GM19025 (cell line): Measurements from ENCODE around the gene TFF3.

Experiments
- ATAC-seq: cut with Tn5 transposase; IDR thresholded peaks from one replicate; pipeline ENCODE4 v1.9.1; 2021; ENCODE audit warnings: mild to moderate bottlenecking, low read depth, moderate library complexity; ENCODE audit not compliant: unreplicated experiment

The TFF3 gene, protein sequence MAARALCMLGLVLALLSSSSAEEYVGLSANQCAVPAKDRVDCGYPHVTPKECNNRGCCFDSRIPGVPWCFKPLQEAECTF

DNA sequence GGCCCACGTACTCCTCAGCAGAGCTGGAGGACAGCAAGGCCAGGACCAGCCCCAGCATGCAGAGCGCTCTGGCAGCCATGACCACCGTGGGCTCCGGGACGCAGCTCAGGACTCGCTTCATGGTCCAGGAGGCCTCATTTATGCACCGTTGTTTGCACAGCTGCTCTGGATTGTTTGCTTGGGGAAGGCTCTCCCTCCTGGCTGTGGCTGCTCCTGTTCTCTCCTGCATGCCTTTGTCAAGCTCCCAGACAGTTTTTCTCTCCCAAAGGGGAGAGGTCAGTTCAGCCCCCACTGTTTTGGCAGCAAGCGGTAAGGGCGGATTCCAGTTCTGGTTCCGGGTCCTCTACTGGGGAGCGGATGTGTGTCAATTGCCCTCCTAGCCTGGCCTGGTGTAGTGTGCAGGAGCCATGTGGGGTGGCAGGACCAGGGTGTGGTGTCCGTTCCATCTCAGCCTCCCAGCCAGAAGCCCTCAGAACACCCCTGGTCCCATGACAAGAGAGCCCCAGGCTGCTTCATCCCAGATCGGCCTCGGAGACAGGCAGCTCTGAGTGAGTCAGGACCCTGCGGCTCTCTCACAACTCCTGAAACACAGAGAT is at the start of gene TFF3:
Gene TFF3, minus strand, starts transcription at position 114 of the 596 bp plus-strand sequence. Its CDS starts 35 bp downstream, at position 79.
- ATAC-seq = no peak

DNA sequence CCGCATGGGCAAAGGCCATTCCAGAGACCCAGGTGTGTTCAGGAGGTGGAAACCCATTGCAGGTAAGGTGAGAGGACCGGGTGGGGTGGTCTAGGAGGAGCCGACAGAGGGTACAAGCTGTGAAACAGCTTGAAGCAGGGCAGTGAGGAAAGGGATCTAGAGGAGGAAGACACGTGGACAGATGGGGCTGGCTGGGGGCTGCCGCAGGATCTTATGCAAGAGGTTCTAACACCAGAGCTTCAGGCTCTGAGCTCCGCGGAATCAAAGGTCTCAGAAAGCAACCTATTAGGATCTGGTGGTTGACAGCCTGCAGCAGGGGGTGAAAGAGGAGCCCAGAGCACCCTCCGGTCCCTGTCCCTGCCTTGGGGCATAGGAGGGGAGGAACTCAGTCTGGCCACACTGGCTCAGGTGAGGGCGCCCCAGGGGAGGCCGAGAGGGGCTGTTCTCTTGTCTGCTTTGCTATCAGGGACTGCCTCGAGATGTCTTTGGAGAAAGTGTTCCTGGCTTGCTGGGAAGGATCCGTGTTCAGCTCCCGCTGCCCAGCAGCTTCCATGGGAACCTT is 49.2 kb upstream of the TFF3 start:
- no peak for ATAC-seq

DNA sequence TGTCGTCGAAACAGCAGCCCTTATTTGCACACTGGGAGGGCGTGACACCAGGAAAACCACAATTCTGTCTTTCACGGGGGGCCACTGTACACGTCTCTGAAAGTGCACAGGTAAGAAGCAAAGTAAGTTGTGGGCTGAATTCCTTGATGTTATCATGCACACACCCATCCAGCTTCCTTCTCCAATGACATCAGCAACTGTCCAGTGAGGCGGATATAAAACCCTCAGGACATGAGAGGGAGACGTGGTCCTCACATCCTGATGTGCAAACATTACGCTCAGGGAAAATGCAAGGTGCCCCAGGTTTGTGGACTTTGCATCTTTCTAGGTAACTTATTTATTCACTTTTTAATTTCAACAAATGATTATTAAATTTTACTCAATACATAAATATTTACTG is 48.1 kb upstream of the TFF3 start:
- ATAC-seq = no peak

DNA sequence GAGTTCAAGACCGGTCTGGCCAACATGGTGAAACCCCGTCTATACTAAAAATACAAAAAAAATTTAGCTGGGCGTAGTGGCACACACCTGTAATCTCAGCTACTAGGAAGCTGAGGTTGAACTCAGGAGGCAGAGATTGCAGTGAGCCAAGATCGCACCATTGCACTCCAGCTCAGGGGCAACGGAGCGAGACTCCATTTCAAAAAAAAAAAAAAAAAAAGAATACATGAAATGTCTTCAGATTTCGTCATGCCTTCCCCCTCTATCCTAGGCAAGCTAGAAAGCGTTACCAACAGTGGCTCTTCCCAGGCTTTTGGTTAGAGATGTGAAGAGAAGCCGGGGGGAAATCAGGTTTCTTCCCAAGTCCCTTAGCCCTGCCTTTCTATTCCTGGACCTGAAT is 47.5 kb upstream of the TFF3 start:
- no peak for ATAC-seq

DNA sequence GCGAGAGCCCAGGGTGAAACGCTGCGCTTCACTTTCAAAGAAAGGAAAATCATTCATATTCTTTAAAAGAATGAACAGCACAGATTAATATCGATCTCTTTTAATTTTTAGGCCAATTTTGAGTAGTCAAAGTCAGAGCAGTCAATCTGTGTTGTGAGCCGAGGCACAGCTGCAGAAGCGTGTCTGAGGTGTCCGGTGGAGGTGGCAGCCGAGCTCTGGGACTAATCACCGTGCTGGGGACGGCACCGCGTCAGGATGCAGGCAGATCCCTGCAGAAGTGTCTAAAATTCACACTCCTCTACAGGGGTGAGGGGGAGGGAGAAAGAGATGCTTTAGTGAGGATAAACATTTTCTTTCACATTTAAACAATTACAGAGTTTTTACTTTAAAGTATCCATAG is 47.0 kb upstream of the TFF3 start:
- ATAC-seq = no peak

DNA sequence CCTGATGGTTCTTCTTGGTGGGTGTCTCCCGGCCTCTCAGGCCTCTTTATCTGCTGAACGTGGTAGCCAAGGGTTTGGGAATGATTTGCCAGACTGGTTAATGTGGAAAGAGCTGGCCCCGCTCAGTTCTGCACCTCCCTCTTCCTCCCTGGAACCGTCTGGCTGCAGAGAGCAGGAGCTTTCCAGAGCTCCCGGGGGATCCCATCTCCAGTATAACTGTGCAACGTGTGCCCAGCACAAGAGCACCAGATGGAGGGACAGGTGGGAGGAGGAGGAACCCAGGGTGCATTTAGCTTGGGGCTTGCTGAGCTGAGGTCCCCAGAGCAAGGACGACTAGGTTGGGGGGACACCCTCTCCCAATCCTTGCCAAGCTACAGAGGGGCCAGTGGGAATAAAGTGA is 46.1 kb upstream of the TFF3 start:
- no peak for ATAC-seq

DNA sequence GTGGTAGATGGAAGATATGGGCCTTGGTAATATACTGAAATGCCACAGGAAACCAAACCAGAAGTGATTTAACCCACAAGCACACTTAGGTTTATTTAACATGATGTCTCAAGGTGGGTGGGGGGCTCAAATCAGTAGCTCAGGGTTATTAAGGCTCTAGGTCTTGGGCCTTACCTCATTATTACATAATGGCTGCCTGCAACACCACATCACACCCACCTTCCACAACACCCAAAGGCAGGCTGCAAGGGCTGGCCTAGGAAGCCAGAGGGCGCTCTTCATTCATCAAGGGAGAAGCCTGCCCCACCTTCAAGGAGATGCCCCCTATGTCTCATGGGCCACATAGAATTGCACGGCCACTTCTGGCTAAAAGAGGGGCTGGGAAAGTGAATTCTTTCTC is 45.1 kb upstream of the TFF3 start:
- no peak for ATAC-seq

DNA sequence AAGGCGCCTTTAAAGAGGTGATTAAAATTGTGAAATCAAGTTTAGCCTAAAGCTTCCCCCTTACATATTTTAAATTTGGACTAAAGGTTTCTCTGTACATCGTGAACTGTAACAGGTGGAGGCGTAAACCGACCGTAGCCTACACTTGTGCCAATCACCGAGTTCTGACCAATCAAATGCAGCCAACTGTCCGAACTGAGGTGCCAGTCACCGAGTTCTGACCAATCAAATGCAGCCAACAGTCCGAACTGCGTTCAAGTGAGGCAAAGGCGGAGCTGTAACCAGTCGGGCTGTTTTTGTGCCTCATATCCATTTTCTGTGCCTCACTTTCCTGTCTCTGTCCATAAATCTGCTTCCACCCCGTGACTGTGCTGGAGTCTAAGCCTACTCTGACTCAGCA is 43.7 kb upstream of the TFF3 start:
- no peak for ATAC-seq

DNA sequence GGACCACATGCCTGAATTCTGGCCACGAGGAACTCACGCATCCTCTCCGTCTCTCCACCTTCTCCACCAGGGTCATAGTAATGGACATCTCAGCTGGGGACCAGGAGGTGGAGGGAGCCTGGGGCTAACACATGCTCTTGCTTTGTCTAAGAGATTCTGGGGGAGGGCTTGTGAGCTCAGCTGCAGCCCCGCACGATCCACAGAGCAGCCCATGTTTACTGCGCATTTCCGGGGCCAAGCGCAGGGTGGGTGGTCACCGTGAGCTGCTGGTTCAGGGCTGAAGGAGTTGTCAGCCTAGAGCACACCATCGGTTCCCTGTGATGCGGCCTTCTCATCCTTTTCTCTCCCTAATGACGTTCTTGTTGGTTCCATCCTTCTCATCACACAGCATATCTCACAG is 43.1 kb upstream of the TFF3 start:
- ATAC-seq = no peak

DNA sequence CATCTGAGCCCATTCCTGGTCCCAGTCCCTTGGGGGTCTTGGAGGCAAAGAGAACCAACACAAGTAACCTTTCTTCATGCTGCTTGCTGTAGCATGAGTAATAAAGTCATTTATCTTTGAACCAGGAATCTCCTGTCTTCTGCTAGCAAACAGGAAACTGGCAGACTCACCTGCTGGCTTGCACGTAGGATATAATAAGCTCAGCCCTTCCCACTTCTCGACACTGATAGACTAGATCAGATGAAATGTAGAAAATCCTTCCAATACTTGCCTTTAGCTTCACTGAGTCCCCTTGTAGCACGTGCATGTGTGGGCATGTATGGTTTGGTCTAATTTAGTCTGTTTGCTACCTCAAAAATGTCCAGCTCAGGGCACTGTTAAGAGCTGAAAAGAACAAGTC is 42.1 kb upstream of the TFF3 start:
- no peak for ATAC-seq

DNA sequence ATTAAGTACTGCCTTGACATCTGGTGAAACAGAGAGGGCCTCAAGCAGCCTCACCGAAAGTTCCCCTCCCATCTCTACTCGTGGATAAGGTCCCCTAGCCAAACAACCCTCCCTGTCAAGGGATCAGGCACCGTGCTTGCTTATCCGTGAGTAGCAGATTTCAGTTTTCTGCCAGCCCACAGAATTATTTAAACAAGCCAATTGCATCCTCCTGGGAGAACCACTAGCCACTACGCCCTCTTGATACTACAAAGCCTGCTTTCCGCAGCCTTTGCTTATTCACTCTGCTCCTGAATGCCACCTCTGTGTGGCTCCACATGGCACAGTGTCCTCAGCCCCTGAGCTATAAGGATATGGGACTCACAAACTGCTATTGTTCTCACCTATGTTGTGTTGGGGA is 41.4 kb upstream of the TFF3 start:
- no peak for ATAC-seq

DNA sequence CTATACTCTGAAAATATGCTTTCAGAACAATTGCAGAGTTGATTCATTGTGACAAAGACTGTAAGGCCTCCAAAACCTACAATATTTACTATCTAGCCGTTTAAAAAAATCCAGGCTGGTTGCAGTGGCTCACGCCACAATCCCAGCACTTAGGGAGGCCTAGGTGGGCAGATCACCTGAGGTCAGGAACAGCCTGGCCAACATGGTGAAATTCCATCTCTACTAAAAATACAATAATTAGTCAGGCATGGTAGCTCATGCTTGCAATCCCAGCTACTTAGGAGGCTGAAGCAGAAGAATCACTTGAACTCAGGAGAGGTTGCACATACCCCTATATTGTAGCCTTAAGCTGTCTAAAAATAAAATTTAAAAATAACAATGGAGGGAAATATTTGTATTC is 40.8 kb upstream of the TFF3 start:
- no peak for ATAC-seq

DNA sequence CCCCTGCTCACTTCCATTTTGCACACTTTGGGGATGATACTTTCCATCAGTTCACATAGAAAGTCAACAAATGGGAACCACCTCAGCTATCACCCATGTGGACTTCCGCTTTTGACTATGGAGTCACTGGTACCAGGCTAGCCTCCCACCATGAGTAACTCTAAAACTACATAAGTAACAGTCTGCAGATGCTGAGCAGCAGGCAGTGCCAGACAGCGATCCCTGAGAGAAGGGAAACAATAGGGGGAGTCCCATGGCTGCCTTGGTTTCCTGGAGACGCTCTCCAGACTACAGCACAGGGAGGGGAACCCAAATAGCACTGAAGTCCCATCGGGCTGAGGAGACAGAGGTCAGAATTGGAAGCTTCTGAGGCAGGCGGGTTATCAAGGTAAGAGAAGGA is 38.4 kb upstream of the TFF3 start:
- no peak for ATAC-seq

DNA sequence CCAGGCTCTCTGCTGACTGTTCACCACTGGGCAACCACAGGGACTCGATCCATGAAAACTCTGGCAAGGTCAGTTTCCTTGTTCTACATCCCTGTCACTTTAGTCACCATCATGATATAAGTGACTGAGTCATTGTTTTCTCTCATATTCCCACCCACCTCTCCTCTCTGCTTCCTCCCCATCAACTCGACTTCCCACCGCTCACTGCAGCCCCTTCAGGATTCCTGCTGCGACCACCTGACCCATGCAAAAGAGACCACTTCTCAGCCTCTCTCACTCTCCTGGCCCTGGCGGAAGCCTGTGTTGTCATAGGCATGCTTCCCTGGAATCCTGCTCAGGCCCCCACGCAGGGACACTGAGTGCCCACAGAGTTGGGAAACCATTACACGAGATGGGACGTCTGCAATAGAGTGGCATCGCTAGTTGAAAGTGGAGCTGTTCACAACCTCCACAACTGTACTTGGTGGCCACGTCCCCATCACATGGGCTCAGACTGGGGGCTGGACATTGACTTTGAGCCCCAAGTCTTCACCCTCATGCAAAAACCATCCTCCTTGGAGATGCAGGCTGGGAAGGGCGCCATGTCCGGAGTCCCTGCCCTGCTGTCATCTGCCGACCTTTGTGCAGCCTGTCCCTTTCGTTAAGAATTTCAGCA is 37.4 kb upstream of the TFF3 start:
- no peak for ATAC-seq

DNA sequence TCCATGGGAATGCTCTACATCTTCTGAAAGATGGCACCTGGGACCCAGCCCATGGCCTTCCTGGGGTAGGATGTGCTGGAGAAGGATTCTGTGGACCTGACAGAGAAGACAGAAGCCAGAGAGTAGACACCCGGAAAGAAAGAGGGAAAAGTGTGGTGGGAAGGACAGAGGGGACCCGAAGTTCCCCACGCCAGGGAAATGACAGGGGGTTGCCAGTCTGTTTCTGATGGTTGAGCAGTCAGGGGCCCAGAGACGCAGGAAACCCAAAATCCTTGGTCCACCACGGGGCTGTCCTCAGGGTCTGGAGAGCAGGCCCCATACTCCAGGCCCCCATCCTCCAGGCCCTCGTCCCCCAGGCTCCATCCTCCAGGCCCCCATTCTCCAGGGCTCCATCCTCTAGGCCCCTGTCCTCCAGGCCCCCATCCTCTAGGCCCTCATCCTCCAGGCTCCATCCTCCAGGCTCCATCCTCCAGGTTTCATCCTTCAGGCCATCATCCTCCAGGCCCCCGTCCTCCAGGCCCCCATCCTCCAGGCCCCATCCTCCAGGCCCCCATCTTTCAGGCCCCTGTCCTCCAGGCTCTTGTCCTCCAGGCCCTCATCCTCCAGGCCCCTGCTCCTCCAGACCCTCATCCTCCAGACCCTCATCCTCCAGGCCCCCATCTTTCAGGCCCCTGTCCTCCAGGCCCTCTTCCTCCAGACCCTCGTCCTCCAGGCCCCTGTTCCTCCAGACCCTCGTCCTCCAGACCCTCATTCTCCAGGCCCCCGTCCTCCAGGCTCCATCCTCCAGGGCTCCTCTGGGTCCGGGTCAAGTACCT is 36.6 kb upstream of the TFF3 start:
- ATAC-seq = no peak

DNA sequence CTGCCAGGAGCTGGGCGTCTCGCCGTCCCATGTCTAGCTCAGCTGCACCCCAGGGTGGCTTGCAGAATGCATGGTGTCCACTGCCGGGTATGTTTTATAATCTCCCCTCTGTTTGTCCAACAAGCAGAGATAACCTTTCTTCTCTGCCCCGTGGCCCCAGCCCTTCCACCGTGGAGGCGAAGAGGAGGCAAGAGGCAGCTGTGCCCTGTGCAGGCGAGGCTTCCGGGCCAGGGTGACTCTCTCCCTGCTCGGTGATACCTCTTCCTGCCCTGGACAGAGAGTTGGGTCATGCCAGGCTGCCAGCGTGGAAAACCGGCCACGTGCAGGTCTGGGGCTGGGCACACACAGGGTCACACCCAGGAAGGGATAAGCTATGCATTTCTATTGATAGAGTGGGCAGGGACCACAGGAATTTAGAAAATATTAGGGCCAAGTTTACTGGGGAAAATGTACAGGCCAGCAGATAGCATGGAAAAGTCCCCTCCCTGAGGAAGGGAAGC is 35.8 kb upstream of the TFF3 start, which contains the start of gene TFF2:
Gene TFF2, minus strand, starts transcription at position 68 of the 500 bp plus-strand sequence. Its CDS starts 37 bp downstream, at position 31.
- ATAC-seq = no peak

DNA sequence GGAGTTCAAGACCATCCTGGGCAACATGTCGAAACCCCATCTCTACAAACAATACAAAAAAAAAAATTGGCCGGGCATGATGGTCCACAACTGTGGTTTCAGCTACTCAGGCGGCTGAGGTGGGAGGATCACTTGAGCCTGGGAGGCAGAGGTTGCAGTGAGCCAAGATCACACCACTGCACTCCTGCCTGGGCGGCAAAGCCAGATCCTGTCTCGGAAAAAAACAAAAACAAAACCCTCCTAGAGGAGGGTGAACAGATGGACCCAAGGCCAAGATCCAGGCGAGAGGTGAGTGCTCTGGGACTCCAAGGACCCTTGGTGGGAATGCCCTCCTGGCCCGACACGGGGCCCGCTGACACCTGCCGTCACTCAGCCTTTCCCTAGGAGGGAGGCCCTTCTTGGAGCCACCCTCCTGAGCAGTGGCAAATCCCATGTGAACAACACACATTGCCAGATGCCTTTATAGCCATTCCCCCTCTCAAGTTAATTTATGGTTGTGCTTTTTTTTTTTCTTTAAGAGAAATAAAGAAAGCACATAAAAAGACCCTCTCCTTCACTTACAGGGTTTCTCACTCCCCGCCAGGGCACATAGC is 35.2 kb upstream of the TFF3 start:
- no peak for ATAC-seq

DNA sequence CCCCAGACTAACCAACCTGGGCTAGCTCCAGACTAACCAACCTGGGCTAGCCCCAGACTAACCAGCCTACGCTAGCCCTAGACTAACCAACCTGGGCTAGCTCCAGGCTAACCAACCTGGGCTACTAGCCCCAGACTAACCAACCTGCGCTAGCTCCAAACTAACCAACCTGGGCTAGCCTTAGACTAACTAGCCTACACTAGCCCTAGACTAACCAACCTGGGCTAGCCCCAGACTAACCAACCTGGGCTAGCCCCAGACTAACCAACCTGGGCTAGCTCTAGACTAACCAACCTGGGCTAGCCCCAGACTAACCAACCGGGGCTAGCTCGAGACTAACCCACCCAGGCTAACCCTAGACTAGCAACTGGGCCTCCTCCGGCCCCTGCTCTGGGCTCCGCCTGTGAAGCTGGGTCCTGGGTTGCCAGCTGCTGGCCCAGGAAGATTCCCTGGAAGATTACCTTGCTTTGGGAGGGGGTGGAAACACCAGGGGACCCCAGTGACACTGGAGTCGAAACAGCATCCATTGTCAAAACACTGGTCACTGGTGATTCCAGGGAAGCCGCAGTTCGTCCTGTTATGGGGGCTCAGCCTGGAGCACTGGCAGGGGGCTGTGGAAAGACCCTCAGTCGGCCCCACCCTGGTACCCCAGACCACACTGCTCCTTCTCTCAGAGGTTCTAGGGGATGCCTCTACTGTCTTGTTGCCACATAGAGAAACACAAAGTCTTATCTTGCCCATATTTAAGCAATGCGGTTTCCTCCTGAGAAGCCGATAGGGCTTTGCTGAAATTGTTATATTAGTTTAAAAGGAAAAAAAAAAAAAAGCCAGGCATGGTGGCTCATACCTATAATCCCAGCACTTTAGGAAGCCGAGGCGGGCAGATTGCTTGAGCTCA is 34.5 kb upstream of the TFF3 start:
- ATAC-seq = no peak

DNA sequence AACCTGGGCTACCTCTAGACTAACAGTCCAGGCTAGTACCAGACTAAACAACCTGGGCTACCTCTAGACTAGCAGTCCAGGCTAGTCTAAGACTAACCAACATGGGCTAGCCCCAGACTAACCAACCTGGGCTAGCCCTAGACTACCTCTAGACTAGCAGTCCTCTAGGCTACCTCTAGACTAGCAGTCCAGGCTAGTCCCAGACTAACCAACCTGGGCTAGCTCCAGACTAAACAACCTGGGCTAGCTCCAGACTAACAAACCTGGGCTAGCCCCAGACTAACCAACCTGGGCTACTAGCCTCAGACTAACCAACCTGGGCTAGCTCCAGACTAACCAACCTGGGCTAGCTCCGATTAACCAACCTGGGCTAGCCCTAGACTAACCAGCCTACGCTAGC is 33.6 kb upstream of the TFF3 start:
- no peak for ATAC-seq
